NCI-H1930 (cell line): ENCODE results near the gene SDC3.

ENCODE experiments used
- DNase-seq, 2 experiments: peaks; one replicate each; lab custom pipeline; 2025; lab: John Stamatoyannopoulos, UW

The SDC3 gene

DNA sequence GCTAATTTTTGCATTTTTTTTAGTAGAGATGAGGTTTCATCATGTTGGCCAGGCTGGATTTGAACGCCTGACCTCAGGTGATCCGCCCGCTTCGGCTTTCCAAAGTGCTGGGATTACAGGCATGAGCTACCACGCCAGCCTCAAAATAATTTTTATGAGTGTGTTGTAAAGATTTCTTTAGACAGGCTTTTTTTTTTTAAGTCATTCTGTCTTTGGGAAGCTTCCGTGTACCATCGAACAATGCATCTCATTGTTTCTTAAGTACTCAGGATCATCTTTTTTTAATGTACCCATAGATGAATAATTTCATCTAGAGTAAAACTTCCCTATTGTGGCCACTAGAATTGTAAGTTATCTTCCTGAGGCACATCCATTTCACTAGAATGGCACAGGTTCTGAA, 19.6 kb upstream of the SDC3 start:
- no peak for DNase-seq

DNA sequence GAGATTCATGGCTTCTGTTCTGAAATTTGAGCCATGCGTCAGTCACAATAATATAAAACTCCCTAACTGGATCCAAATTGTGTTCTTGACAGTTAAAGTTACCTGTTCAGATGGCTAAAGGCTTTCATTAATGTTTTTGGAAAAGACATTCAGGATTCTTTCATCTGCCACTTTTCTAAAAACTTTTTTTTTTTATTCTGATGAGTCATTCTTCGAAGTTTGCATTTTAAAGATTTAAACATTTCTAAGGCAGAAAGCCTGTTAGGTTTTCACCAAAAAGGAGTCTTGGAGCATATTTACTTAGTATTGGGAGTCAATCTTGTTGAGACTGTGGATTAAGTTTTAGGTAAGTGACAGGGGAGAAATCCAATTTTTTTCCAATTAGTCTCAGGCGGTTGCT, 18.9 kb upstream of the SDC3 start:
- DNase-seq, result no peak

GRCh38 chr1:30923597-30923996, 15.0 kb upstream of the SDC3 start:
- DNase-seq, result no peak

DNA sequence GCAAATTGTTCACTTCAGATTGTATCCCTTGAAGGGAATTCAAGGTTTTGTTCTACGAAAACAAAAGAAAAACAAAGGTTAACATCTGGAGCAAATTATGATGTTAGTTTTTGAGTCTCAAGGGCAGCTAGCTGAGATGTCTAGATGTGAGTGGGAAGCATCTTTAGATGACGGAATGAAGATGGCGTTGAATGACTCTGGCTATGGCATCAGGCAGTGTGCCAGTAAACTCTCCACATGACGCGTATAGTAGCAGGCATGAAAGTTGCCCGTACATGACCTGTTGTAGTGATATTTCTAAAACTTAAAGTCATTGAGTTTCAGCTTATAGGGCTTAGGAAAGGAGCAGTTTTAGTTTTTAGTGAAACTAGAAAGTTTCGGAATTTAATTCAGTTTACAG, 12.3 kb upstream of the SDC3 start:
- no peak for DNase-seq

DNA sequence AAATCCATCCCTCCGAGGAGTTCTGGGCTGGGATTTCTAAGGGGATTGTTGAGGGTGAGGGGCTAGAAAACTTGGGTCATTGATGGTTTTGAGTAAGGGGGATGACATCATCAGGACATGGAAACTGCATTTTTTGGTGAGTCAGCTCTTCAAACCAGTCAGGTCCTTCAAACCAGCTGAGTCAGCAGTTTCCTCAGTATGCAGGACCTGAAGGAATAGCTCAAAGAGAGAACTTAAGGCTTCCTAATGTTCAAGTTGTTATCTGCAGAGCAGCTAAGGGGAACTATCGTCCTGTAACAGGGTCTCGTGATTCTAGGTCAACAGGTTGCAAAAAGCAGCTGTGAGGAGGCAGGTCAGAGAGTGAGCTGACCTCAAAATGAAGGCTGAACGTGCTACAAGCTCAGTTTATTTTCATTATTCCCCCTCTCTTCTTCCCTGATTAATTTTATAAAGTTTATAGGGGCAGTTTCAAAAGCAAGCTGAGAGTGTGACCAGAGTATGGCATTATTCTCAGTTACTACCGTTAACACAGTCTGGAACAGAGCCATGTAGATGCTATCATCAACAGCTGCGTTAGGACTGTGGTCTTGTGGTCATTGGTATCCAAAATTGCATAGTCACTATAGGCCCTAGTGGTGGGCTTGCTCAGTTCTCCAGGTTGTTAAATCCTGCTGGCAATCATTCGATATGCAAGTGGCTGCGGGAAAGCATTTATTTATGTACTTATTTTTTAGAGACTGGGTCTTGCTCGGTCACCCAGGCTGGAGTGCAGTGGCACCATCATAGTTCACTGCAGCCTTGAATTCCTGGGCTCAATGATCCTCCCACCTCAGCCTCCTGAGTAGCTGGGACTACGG, 10.7 kb upstream of the SDC3 start:
- no peak for DNase-seq

DNA sequence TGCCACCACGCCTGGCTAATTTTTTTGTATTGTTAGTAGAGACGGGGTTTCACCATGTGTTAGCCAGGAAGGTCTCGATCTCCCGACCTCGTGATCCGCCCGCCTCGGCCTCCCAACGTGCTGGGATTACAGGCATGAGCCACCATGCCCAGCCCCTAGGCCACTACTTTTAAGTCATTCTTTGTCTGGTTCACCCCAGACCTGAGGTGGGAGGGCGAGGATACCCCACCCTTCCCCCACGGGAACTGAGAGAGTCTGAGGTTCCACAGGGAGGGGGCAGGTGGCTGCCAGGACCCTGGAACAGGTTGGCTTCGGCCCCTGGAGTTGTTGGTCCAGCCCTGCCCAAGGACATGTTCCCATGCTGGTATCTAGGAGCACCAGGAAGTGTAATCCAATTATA, 7.7 kb upstream of the SDC3 start:
- DNase-seq, result no peak

DNA sequence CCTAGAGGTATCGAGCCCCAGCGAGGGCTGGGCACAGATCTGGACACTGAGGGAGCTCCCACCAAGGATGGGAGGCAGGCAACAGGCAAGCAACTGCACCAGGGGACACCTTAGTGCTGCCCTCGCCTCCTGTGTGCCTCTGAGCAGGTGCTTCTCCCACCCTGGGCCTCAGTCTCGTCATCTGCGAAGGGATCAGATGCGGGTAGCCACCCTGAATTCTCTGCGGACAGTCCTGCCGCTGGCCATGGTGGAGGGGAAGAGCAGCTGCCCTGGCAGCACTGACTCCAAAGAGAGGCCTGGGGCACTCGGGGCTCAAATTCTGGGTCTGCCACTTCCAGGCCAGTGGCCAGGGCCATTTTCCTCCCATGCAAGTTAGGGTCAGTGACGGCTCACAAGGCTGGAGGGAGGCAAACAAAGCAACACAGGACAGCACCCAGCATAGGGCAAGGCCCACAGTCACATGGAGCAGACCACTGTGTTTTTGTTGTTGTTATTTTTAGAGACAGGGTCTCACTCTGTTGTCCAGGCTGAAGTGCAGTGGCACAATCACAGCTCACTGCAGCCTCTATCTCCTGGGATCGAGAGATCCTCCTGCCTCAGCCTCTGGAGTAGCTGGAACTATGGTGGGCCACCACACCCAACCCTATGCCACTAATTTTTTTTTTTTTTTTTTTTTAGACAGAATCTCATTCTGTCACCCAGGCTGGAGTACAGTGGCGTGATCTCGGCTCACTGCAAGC, 7.1 kb upstream of the SDC3 start:
- no peak for DNase-seq

GRCh38 chr1:30914931-30915330, 6.4 kb upstream of the SDC3 start:
- no peak for DNase-seq

- no peak for DNase-seq
Measured at GRCh38 chr1:30914587-30914922, 6.0 kb upstream of the SDC3 start.

DNA sequence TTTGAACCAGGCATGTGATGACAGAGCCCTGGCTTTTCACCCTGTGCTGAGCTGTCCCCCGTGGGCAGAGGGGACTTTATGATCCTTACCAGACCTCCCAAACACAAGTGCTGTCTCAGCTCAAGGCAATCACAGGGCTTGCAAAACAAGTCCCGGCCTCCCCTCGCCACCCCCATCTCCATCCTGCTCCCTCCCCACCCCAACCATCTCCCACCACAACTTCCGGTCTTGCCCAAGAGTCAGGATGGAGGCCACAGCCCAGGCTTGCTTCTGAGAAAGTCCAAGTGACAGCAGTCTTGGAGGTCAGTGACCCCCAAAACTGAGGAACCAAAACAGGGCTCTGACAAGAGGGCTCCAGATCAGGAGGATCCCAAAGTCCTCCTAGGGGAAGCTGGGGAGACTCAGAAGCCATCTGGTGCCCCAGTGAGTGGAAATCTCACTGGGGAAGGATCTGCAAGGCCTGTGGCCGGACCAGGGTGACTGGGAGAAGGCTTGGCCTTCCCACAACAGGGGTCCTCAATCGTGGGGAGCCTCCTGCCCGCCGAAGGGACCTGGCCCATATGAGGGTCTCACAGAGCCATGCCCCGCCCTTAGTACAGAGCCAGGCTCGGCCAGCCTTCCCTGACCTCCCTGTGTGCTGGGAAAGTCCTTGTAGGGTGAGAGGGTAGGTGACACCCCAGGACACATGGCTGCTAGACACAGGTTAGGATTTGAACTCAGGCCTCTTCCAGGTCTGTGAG, 4.5 kb upstream of the SDC3 start:
- DNase-seq, result no peak

DNA sequence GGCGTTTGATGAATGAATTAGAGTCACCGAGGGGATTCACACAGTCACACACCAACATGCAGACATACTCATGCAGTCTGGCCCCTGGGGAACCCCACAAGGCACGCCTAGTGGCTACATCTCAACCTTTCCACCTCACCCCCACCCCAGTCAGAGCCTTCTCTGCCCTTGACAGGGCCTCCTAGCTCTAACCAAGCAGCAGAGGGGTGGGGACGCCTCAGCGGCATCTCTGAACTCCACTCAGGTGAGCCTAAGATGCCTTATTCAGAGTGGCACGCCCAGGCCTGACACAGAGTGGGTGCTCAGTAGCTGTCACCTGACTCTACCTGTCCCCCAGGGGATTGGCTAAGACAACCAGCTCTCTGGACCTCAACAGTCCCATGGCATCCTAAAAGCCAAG, 3.7 kb upstream of the SDC3 start:
- no peak for DNase-seq

GRCh38 chr1:30911059-30911954, 2.7 kb upstream of the SDC3 start:
- DNase-seq, result peak; percentile 47 to 68

- DNase-seq, result peak in 1 of 2 experiments; percentile 29
Measured at GRCh38 chr1:30909365-30910068, 959 bp upstream of the SDC3 start.

GRCh38 chr1:30908316-30908695, 252 bp downstream of the SDC3 start:
- no peak for DNase-seq

- no peak for DNase-seq
Measured at GRCh38 chr1:30907481-30908315, 860 bp downstream of the SDC3 start.

- DNase-seq, result no peak
Measured at GRCh38 chr1:30906631-30907441, 1.7 kb downstream of the SDC3 start.

- no peak for DNase-seq
Measured at GRCh38 chr1:30905916-30906620, 2.5 kb downstream of the SDC3 start.

DNA sequence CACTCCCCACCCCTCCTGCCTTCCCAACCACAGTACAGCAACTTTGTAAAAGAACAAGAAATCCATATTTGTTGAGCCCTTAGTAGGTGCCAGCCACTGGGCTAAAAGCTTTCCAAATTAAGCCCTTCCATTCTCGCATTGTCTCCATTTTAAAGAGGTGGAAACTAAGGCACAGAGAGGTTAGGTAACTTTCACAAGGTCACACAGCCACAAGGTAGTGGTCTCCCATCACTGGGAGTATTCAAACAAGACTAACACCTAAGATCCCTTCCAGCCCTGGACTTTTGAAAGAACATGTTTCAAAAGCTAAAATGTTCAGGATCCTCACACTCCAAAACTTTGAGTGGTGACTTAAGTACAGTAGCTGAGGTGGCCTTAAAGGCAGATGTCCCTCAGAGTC, 3.2 kb downstream of the SDC3 start:
- DNase-seq, result no peak

GRCh38 chr1:30904962-30905335, 3.6 kb downstream of the SDC3 start:
- no peak for DNase-seq
